ENCODE results near the gene PDE4B.
"Not testable (repeated sequence)": the region's sequence is repeated elsewhere in the genome, so short reads cannot be mapped to it uniquely, and the experiment has no call there.

The PDE4B gene

GRCh38 chr1:65997693-65998092, 205.0 kb downstream of the PDE4B start:
- no peak for DNase-seq

- DNase-seq = no peak
Observed at GRCh38 chr1:65998763-65999583, 206.3 kb downstream of the PDE4B start.

- no peak for DNase-seq
Observed at GRCh38 chr1:66000033-66000637, 207.4 kb downstream of the PDE4B start.

- no peak for DNase-seq
Observed at GRCh38 chr1:66003690-66004089, 211.0 kb downstream of the PDE4B start.

- not testable (repeated sequence) for DNase-seq
Observed at GRCh38 chr1:66006534-66006933, 213.8 kb downstream of the PDE4B start.

- DNase-seq = no peak
Observed at GRCh38 chr1:66012106-66012784, 219.6 kb downstream of the PDE4B start.

GRCh38 chr1:66013371-66013770, 220.7 kb downstream of the PDE4B start:
- no peak for DNase-seq

GRCh38 chr1:66022904-66023620, 230.4 kb downstream of the PDE4B start:
- no peak for DNase-seq

GRCh38 chr1:66025188-66025587, 232.5 kb downstream of the PDE4B start:
- DNase-seq = no peak

GRCh38 chr1:66028035-66028434, 235.3 kb downstream of the PDE4B start:
- no peak for DNase-seq

GRCh38 chr1:66033781-66034180, 241.1 kb downstream of the PDE4B start:
- DNase-seq = no peak

- no peak for DNase-seq
Observed at GRCh38 chr1:66035616-66036245, 243.0 kb downstream of the PDE4B start.

- no peak for DNase-seq
Observed at GRCh38 chr1:66041654-66042053, 249.0 kb downstream of the PDE4B start.

- no peak for DNase-seq
Observed at GRCh38 chr1:66043186-66043585, 250.5 kb downstream of the PDE4B start.

- DNase-seq = no peak
Observed at GRCh38 chr1:66044912-66045311, 252.2 kb downstream of the PDE4B start.

- DNase-seq = no peak
Observed at GRCh38 chr1:66046415-66046814, 253.7 kb downstream of the PDE4B start.

GRCh38 chr1:66048011-66048410, 255.3 kb downstream of the PDE4B start:
- no peak for DNase-seq

GRCh38 chr1:66050123-66050522, 257.4 kb downstream of the PDE4B start:
- DNase-seq = no peak

GRCh38 chr1:66050633-66051032, 257.9 kb downstream of the PDE4B start:
- no peak for DNase-seq

GRCh38 chr1:66055092-66055491, 262.4 kb downstream of the PDE4B start:
- no peak for DNase-seq

- not testable (repeated sequence) for DNase-seq
Observed at GRCh38 chr1:66057448-66057847, 264.8 kb downstream of the PDE4B start.

- no peak for DNase-seq
Observed at GRCh38 chr1:66058558-66058957, 265.9 kb downstream of the PDE4B start.

- not testable (repeated sequence) for DNase-seq
Observed at GRCh38 chr1:66067219-66067618, 274.5 kb downstream of the PDE4B start.

Data from NCI-H146 (cell line).